Stimulated activated CD8-positive, alpha-beta memory T cell treated with anti-CD3 and anti-CD28 coated beads, Interleukin-2, amount 100 ng/mL, for 48 hours (primary cell): ENCODE data around the gene FOSB.
A peak's percentile ranks its signal among the peaks of the same experiment; 100 is the strongest.
"Not testable (repeated sequence)": the region's sequence is repeated elsewhere in the genome, so short reads cannot be mapped to it uniquely, and the experiment has no call there.

Experiments used
- DNase-seq, 2 donors: peaks; one replicate each; pipeline ENCODE4 v3.0.0-alpha.2; 2020; ENCODE audit warnings: low read depth in 2 of 2

The FOSB gene

DNA sequence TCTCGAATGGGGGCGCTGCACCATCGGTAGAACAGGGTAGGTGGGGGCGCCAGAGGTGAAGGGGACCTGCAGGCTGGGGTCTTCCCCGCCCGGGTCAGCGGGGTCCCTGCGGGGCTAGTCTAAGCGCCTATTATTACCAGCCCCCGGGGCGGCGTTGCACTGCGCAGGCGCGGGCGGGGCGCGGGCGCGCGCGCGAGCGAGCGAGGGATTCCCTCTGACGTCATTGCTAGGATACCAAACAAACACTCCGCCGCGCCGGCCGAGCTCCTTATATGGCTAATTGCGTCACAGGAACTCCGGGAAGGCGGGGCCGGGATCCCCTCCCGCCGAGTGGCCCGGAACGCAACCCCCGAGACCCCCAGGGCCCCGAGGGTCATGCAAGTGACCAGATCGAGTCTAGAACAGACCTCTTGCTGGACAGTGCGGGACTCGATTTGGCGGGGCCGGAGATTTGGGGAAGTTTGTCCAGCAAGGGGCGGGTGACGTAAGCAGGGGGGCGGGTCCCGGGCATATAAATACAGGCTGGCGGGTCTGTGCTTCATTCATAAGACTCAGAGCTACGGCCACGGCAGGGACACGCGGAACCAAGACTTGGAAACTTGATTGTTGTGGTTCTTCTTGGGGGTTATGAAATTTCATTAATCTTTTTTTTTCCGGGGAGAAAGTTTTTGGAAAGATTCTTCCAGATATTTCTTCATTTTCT, at the start of gene FOSB:
FOSB (plus strand) TSS at position 541 of the 703 bp plus-strand sequence. CDS start 591 bp downstream, outside the sequence.
- DNase-seq = peak; percentile 88

DNA sequence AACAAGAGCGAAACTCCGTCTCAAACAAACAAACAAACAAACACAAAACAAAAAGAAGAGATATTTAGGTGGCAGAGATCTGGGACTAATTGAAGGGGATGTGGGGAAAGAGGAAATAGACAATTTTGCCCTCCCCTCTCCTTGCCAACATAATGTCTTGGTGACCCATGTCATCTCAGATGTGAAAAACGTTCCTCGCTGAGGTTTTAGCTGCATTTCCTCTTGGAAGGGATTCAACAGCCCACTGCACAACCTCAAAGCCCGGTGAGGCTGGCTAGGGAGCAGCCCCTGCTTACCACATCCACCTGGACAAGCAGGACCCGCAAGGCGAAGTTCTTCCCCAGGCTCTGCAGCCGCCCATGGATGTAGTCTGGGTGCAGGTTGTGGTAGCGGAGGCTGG, 49.0 kb upstream of the FOSB start:
- no peak for DNase-seq

DNA sequence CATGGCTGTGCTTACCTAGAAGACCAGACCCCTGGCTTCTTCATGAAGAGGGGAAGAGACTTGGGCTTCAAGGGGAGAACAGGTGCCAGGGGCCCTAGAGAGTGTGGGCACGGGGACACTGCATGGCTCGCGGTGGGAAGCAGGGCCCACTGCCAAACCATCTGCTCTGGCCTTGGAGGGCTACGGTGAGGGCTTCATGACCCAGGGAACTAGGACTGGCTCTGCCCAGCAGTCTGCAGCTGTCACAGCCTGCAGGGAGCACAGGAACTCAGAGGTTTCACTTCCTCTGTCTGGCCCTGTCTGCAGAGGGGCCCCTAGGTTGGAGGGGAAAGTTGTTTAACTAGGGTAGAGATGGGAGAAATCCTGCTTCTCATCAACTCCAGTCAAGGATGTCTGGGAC, 48.4 kb upstream of the FOSB start:
- DNase-seq = no peak

DNA sequence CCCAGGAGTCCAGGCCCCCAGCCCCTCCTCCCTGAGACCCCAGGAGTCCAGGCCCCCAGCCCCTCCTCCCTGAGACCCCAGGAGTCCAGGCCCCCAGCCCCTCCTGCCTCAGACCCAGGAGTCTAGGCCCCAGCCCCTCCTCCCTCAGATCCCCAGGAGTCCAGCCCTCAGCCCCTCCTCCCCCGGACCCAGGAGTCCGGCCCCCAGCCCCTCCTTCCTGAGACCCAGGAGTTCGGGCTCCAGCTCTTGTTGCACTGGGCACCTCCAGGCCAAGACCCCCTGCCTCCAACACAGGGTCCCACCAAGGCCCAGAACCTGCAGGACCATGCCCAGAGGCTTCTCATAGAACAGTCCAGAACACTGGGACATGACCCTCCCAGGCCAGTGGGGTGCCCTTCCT, 47.9 kb upstream of the FOSB start:
- no peak for DNase-seq

DNA sequence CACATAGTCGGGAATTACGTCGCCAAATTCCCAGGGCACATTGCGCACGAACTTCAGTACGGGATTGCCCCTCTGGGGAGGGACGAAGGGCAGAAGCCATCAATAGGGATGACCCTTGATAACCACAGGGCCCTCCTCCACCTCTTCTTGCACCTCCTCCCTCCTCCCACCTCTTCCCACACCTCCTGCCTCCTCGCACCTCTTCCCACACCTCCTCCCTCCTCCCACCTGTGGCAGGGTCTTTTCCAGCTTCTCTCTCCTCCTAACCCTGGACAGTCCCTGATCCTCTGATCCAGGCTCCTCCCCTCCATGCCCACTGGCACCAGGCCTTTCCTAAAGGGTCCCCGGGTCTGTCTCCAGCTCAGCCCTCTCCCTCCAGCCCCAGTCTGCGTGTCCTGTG, 47.4 kb upstream of the FOSB start:
- no peak for DNase-seq

DNA sequence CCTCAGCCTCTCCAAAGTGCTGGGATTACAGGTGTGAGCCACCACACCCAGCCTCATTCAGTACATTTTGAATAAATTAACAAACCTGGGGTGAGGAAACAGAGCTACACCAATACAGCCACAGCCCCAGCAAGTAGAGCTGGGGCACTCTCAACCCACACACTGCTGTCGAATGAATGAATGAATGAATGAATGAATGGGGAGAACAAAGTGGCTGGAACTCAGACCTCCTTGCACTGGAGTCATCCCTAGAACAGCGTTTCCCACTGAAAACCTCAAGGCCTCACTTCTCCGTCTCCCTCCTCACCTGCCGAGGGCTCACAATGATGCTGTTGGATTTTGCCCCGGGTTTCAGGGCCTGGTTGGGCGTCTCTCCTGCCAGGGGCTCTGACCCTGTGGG, 46.9 kb upstream of the FOSB start:
- DNase-seq = no peak

DNA sequence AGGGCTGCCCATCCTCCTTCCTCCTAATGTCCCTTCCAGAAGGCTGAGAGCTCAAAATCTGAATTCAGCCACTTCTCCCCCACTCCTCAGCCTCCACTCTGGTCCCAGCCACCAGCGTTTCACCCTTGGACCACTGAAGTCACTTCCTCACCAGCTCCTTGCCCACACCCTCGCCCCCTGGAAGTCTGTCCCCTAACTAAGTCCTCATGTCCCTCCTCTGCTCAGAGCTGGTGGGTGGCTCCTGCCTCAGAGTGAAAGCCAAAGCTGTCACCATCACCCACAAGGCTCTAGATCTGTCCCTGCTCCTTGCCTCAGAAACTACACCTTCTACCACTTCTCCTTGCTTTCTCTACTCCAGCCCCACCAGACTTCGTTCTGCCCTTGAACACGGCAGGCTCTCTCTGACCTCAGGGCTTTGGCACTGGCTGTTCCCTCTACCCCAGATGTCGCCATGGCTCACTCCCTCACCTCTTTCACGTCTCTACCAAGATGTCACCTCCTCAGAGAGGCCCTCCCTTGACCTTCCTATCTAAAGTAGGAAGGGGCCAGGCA, 45.8 kb upstream of the FOSB start:
- DNase-seq = no peak

DNA sequence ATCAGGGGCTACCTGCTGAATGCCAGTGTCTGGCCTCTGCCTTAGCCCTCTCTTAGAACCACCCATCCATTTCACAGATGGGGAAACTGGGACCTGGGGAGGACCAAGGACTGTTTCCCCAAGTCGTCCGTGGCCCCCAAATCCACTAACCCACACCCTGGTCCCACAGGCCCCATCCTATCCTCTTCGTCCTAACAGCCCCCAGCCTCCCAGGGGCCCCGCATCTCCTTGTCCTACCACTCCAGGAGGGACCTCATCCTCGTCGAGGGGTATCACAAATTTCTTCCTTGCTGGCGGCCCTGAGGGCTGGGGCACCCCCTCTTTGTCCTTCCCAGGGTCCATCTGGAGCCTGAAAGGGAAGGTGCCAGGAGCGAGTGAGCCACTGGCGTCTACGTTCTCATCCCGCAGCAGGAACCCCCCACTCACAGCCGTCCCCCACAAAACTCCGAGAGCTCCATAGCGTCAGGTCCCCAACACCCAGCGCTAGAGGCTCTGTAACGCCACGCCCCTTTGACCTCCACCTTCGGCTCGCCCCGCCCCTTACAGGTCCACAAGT, 44.7 kb upstream of the FOSB start:
- no peak for DNase-seq

DNA sequence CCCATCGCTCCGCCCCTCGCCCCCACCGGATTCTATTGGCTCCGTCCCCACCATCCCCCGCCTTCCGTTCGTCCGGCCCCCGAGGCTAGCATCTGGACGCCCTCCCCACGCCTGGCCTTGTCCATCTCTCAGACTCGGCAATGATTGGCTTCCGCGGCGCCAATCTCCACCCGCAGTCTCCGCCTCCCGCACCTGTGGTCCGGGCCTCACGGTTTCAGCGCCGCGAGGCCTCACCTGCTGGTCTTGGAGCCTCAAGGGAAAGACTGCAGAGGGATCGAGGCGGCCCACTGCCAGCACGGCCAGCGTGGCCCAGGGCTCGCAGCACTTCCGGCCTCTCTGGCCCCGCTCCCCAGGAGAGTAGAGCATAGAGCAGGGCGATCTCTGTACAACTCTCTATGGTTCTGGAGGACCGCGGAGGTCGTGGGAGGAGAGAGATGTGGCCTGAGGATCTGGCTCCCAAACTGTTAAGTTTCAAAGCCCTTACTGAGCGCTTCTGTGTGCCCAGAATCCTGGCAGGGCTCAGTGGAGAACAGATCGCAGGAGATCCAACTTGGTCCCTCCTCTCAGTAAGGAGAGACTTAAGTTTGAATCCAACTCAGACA, 44.1 kb upstream of the FOSB start, which contains the start of gene ERCC1:
ERCC1 (minus strand) TSS at position 329 of the 602 bp plus-strand sequence. CDS start 543 bp downstream, outside the sequence.
- peak; percentile 86 to 93 for DNase-seq

DNA sequence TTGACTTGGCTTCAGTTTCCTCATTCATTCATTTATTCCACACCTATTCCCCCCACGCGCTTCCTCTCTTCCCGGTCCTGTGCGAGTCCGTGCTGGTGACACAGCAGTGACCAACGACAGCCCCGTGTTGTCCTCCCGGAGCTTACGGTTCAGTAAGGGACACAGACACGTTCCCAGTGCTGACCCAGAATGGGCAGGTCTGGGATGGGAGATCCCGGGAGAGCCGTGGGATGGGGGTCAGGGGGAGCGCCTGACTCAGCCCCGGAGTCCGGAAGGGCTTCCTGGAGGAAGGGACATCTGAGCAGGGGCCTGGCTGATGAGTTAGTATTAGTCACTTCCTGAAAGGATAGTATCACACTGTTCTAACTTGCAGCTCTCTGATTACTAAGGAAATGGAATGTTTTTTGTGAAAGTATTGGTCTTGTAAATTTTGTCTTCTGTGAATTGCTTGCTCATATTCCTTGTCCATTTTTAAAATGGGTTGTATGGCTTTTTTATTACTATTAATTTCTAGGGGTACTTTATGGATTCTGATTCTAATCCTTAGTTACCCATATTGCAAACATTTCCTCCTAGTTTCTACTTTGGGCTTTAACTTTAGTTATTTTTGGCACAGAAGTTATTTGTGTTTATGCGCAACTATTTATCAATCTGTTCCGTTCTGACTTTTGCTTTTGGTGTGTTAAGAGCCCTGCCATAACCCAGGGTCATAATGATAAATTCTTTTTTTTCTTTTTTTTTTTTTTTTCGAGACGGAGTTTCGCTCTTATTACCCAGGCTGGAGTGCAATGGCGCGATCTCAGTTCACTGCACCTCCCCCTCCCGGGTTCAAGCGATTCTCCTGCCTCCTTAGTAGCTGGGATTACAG, 43.4 kb upstream of the FOSB start:
- DNase-seq = peak; percentile 18 to 23

DNA sequence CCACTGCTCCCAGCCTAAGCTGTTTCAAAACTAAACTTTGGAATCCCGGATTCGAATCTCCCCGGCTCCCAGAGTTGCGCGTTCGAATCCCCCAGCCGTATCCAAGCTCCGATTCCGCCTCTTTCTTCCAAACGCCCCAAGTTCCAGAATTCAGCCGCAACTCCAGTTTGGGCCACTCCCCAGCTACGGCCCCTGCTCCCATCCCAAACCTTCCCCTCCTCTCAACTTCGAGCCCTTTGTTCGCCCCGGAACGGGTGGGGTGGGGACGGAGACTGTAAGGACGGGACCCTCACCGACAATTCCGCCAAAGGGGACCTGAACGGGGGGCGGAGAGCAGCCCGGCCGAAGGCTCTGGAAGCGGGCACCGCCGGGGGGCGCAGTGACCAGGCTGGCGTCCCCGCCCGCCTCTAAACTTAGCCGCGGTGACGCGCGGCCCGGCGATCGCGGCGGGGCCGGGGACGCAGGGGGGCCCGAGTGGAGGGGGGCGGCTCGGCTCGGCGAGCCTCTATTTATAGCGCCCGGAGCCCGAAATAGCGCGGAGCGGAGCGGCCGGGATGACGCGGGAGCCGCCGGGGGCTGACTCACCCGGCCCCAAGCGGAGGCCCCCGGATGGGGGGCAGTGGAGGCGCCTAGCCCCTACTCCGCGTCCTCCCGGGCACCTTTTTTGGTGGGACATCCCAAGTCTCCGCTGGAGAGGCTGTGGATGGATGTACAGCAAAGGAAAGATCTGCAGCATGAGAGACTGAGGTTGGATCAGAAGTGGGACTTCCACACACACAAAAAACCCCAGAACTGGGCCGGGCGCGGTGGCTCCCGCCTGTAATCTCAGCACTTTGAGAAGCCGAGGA, 39.2 kb upstream of the FOSB start:
- peak in 1 of 2 donors; percentile 25 for DNase-seq

DNA sequence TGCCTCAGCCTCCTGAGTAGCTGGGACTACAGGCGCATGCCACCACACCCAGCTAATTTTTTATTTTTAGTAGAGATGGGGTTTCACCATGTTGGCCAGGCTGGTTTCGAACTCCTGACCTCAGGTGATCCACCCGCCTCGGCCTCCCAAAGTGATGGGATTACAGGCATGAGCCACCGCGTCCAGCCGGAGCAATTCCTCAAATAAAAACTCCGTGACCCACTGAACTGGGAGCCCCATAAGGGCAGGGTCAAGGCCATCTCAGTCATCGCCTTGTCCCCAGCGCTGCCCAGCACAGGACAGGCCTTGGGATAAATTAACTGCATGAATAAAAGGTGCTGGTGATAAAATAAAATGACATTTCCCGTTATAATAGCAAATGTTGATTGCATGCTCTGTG, 37.9 kb upstream of the FOSB start:
- not testable (repeated sequence) for DNase-seq

DNA sequence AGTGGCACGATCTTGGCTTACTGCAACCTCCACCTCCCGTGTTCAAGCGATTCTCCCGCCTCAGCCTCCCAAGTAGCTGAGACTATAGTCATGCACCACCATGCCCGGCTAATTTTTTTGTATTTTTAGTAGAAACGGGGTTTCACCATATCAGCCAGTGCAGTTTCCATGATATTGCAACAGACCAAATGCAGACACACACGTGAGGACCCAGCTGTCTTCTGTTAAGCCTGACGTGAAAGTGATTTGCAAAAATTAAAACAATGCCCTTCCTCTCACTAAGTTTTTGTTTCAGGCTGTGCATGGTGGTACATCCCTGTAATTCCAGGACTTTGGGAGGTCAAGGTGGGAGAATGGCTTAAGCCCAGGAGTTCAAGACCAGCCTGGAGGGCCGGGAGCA, 36.8 kb upstream of the FOSB start:
- DNase-seq = not testable (repeated sequence)

DNA sequence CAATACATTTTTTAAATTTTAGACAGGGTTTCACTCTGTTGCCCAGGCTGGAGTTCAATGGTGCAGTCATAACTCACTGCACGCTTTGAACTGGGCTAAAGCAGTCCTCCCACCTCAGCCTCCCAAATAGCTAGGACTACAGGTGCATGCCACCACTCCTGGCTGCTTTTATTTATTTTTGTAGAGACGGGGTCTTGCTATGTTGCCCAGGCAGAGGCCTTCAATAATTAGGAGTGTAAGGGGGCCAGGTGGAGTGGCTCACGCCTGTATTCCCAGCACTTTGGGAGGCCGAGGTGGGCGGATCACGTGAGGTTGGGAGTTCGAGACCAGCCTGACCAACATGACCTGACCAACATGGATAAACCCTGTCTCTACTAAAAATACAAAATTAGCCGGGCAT, 35.3 kb upstream of the FOSB start:
- not testable (repeated sequence) for DNase-seq

DNA sequence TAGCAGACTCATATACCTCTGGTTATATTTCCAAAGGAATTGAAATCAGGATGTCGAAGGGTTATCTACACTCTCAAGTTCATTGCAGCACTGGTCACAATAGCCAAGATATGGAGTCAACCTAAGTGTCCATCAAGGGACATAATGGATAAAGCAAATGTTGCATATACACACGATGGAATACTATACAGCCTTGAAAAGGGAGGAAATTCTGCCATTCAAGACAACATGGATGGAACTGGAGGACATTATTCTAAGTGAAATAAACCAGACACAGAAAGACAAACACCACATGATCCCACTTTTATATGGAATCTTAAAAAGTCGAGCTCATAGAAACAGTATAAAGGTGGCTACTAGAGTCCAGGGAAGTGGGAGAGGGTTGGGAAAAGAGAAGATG, 30.5 kb upstream of the FOSB start:
- no peak for DNase-seq

DNA sequence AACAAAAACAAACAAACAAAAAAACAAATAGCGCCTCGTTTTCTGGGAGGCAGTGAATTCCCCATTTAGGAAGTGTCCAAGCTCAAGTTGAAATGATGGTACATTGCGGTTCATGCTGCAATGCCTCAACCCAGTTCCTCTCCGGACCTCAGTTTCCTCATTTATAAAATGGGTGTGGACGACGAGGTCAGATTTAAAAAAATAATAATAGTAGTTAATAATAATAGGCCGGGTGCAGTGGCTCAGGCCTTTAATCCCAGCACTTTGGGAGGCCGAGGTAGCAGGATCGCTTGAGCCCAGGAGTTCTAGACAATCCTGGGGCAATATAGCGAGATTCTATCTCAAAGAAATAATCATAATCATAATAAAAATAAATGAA, 28.6 kb upstream of the FOSB start:
- no peak for DNase-seq

DNA sequence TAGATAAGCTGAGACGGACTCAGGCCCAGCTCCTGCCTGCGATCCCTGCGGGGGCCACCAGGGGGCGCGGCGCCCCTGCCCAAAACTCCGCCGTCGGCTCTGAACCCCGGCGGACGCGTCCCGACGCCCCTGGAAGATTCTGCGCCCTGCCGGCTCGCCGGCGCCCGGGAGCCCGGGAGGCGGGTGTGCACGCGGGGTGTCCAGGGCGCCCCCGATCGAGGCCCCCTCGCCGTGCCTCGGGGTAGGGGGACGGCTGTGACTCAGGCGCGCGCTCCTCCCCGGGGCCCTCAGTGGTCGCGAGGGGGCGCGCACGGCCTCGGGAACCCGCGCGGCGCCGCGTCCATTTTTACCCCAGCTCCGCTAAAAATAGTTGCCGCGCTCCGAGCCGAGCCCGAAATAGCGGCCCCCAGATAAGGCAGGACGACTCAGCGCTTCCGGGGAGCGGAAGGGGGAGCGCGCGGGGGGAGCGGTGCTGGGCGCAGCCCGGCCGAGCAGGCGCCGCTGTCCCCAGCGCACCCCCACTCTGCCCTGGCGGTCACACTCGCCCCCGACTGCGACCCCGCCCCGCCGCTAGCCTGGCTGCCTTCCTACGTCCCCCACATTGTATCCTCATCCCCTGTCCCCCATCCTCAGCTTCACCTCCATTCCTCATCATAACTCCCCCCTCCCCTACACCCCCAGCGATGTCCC, 28.1 kb upstream of the FOSB start:
- peak; percentile 68 to 78 for DNase-seq

DNA sequence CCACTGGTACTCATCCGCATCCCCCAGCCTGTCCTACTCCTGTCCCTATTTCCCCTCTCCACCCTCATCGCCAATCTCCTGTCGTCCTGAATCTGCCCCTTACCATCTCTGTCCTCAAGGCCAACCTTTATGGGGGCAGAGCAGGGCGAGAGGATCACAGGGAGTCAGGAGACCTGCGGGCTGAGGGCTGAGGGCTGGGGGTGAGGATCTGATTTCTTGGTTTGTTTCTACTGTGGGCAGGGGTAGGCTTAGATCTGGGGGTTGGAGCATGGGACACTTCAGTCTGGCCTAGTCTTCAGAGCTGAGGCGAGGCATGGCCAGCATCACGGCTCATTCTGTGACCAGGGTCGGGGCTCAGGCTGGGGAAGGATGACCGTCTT, 27.5 kb upstream of the FOSB start:
- no peak for DNase-seq

DNA sequence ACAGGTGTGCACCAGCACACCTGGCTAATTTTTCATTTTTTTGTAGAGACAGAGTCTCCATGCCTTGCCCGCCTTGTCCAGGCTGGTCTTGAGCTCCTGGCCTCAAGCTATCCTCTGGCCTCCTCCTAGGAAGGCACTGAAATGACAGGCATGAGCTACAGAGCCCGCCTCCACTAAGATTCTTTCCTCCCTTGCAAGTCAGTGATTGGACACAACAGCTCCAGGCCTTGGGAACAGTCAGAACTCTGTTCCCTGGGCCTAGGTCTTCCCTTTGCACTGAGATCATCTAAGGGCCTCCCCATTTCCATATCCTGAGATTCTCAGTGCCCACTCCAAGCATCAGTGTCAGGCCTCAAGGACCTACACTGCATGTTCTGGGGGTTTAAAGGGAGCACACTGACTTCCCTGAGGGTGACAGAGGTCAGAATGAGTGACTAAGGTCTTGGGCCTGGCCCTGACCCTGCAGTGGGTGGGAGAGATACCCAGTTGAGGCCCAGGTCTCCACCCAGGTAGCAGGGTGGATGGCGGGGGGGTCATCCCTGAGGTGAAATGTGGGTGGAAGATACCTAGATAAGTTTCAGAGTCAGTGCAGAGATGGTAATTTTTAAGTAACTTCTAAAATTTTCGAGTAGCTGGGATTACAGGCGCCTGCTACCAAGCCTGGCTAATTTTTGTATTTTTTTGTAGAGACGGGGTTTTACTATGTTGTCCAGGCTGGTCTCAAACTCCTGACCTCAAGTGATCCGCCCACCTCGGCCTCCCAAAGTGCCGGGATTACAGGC, 26.7 kb upstream of the FOSB start:
- no peak for DNase-seq

DNA sequence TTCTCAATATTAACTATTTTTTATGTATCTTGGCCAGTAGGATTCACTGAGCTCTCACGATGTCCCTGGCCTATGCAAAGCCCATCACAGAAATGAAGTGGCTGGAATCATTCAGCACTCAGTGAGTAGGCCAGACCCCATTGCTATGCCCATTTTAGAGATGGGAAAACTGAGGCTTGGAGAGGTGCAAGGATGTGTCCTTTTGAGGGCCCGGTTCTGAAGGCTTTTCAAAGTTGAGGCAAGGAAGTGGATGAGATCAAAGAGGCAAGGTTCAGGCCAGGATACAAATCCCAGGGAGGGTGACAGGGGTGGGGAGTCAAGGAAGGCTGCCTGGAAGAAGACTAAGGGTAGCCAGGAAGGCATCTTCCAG, 25.4 kb upstream of the FOSB start:
- DNase-seq = no peak
